ENCODE measurements around the gene F3. TPM values are rescaled to one million over a fixed set of nuclear protein-coding genes. Genes with fewer than 3 reads are reported as not detected.

Gene F3
- total RNA-seq, 1 experiment from 2014 or later: 7.8 TPM

DNA sequence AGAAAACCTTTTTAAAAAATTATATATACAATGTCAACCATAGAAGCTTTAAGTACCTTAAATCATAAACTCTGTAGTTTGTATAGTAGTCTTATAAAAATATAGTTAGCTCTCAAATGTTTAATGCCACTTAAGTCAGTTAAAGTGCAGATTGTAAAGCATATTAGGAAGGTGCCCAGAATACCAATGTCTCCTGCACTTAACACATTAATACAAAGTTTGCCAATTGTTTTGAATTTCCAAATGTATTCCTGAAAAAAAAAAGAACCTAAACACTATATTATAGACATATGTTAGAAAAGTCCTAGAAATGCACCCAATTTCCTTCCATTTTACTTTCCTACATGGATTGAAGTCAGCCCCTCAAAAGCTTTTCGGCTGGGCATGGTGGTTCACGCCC, 12.1 kb downstream of the F3 start (continued):
- TF ChIP-seq, protein P1, sequence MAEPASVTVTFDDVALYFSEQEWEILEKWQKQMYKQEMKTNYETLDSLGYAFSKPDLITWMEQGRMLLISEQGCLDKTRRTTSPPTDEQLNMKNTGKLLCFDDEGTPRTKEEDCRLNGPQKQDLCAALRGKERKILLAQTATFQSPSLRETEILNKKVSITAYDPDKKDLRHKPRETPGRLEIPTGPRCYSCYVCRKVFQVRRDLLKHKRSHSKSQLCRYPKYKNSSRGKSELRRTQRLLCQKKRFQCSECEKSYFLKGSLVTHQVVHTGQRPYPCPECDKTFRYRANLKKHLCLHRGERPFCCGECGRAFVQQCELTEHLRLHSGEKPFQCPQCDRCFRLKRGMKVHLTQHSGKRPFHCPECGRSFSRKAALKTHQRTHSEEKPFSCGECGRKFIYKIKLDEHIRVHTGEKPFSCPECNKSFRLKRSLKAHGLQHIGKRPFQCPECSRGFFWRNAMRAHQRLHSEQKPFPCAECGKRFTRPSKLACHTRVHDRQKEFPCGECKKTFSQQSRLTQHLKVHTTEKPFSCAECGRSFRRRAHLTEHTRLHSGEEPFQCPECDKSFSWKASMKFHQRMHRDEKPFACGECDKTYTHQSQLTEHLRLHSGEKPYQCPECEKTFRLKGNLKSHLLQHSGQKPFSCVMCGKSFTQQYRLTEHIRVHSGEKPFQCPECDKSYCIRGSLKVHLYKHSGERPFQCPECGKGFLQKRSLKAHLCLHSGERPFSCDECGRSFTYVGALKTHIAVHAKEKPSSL (CRISPR knock-in tag; conservative IDR thresholded peaks at IDR 0.05): no peak
- TF ChIP-seq, protein P2, sequence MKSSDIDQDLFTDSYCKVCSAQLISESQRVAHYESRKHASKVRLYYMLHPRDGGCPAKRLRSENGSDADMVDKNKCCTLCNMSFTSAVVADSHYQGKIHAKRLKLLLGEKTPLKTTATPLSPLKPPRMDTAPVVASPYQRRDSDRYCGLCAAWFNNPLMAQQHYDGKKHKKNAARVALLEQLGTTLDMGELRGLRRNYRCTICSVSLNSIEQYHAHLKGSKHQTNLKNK (CRISPR knock-in tag; IDR thresholded peaks at IDR 0.05): no peak
- TF ChIP-seq SMAD4 (CRISPR knock-in tag; IDR thresholded peaks at IDR 0.05) (no peak), GABPB1 (CRISPR knock-in tag; IDR thresholded peaks at IDR 0.05) (no peak), ZBTB21 (CRISPR knock-in tag; IDR thresholded peaks at IDR 0.05; ENCODE audit: borderline replicate concordance) (no peak), ZNF219 (CRISPR knock-in tag; IDR thresholded peaks at IDR 0.05; ENCODE audit: borderline replicate concordance) (no peak), CBFB (CRISPR knock-in tag; IDR thresholded peaks at IDR 0.05; ENCODE audit: low read depth) (no peak), PRRX2 (CRISPR knock-in tag; IDR thresholded peaks at IDR 0.05) (no peak), CREB1 (CRISPR knock-in tag; IDR thresholded peaks at IDR 0.05) (no peak)
- TF ChIP-seq, protein P3, sequence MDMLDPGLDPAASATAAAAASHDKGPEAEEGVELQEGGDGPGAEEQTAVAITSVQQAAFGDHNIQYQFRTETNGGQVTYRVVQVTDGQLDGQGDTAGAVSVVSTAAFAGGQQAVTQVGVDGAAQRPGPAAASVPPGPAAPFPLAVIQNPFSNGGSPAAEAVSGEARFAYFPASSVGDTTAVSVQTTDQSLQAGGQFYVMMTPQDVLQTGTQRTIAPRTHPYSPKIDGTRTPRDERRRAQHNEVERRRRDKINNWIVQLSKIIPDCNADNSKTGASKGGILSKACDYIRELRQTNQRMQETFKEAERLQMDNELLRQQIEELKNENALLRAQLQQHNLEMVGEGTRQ (CRISPR knock-in tag; IDR thresholded peaks at IDR 0.05): no peak
- TF ChIP-seq, protein P4, sequence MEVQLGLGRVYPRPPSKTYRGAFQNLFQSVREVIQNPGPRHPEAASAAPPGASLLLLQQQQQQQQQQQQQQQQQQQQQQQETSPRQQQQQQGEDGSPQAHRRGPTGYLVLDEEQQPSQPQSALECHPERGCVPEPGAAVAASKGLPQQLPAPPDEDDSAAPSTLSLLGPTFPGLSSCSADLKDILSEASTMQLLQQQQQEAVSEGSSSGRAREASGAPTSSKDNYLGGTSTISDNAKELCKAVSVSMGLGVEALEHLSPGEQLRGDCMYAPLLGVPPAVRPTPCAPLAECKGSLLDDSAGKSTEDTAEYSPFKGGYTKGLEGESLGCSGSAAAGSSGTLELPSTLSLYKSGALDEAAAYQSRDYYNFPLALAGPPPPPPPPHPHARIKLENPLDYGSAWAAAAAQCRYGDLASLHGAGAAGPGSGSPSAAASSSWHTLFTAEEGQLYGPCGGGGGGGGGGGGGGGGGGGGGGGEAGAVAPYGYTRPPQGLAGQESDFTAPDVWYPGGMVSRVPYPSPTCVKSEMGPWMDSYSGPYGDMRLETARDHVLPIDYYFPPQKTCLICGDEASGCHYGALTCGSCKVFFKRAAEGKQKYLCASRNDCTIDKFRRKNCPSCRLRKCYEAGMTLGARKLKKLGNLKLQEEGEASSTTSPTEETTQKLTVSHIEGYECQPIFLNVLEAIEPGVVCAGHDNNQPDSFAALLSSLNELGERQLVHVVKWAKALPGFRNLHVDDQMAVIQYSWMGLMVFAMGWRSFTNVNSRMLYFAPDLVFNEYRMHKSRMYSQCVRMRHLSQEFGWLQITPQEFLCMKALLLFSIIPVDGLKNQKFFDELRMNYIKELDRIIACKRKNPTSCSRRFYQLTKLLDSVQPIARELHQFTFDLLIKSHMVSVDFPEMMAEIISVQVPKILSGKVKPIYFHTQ (CRISPR knock-in tag; IDR thresholded peaks at IDR 0.05): no peak
- TF ChIP-seq, protein P5, sequence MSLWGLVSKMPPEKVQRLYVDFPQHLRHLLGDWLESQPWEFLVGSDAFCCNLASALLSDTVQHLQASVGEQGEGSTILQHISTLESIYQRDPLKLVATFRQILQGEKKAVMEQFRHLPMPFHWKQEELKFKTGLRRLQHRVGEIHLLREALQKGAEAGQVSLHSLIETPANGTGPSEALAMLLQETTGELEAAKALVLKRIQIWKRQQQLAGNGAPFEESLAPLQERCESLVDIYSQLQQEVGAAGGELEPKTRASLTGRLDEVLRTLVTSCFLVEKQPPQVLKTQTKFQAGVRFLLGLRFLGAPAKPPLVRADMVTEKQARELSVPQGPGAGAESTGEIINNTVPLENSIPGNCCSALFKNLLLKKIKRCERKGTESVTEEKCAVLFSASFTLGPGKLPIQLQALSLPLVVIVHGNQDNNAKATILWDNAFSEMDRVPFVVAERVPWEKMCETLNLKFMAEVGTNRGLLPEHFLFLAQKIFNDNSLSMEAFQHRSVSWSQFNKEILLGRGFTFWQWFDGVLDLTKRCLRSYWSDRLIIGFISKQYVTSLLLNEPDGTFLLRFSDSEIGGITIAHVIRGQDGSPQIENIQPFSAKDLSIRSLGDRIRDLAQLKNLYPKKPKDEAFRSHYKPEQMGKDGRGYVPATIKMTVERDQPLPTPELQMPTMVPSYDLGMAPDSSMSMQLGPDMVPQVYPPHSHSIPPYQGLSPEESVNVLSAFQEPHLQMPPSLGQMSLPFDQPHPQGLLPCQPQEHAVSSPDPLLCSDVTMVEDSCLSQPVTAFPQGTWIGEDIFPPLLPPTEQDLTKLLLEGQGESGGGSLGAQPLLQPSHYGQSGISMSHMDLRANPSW (CRISPR knock-in tag; conservative IDR thresholded peaks at IDR 0.05; ENCODE audit: low read depth): no peak

DNA sequence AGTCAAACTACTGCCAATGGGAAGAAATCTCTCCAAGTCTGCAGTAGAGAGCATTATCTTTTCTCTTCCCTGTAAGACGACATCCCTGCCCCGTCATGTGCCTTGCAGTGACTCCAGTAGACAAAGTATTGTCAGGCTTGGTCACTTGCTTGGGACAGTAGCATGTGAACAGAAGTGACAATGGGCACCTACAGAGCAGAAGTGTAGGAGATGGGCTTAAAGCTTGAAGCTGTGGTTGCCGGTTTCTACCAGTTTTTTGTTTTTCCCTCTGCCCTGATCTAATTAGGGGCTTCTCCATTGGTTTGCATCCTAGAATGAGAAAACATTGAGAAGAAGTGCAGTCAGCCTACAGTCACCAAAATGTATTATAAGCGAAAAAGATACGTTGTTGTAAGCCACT, 12.7 kb downstream of the F3 start:
- POLR2A ChIA-PET: interaction anchor here (0.5 kb wide), 1 partner anchor 282 kb away, joined by 3 read pairs; no protein-coding TSS in a partner anchor
- Mint-ChIP-seq H3K9me3 (no peaks in the 10 kb centered on the region), H3K36me3 (peaks cover 29% of the 10 kb centered on the region), H3K27ac (no peak overlapping the region), H3K4me3 (no peak overlapping the region), H3K27me3 (ENCODE audit: low read depth) (no peaks in the 10 kb centered on the region), H3K4me1 (peaks cover 21% of the 10 kb centered on the region)
- ATAC-seq (no peak), DNase-seq (ENCODE audit: low spot score) (no peak)
- TF ChIP-seq PRRX2 (CRISPR knock-in tag; IDR thresholded peaks at IDR 0.05) (no peak), NR2C2 (CRISPR knock-in tag; IDR thresholded peaks at IDR 0.05) (no peak)
- TF ChIP-seq, protein P6, sequence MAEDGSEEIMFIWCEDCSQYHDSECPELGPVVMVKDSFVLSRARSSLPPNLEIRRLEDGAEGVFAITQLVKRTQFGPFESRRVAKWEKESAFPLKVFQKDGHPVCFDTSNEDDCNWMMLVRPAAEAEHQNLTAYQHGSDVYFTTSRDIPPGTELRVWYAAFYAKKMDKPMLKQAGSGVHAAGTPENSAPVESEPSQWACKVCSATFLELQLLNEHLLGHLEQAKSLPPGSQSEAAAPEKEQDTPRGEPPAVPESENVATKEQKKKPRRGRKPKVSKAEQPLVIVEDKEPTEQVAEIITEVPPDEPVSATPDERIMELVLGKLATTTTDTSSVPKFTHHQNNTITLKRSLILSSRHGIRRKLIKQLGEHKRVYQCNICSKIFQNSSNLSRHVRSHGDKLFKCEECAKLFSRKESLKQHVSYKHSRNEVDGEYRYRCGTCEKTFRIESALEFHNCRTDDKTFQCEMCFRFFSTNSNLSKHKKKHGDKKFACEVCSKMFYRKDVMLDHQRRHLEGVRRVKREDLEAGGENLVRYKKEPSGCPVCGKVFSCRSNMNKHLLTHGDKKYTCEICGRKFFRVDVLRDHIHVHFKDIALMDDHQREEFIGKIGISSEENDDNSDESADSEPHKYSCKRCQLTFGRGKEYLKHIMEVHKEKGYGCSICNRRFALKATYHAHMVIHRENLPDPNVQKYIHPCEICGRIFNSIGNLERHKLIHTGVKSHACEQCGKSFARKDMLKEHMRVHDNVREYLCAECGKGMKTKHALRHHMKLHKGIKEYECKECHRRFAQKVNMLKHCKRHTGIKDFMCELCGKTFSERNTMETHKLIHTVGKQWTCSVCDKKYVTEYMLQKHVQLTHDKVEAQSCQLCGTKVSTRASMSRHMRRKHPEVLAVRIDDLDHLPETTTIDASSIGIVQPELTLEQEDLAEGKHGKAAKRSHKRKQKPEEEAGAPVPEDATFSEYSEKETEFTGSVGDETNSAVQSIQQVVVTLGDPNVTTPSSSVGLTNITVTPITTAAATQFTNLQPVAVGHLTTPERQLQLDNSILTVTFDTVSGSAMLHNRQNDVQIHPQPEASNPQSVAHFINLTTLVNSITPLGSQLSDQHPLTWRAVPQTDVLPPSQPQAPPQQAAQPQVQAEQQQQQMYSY (CRISPR knock-in tag; IDR thresholded peaks at IDR 0.05): no peak
- TF ChIP-seq, protein P5 (CRISPR knock-in tag; conservative IDR thresholded peaks at IDR 0.05; ENCODE audit: low read depth): no peak
- CTCF ChIA-PET: interaction anchor here (0.8 to 2.4 kb wide), 8 partner anchors 12 to 326 kb away, joined by 3 to 7 read pairs (median 4); no protein-coding TSS in a partner anchor

Data from WTC11 (cell line).